Body of pancreas (tissue), 4 donors: ENCODE data around the gene CAPZB. TPM values are rescaled to one million over a fixed set of nuclear protein-coding genes. Genes with fewer than 3 reads are reported as not detected.

Source experiments
- ATAC-seq: fragments of 150-250 bp; one replicate; pipeline ENCODE4 v1.9.1; 2016
- DNase-seq, 4 donors: peaks; one replicate each; pipeline ENCODE4 v3.0.0-alpha.2; 2019
- H3K27ac ChIP-seq, 4 donors: fragments of 200-600 bp; sonication (generic); 1 replicate in 3 of 4; 2 replicates in 1 of 4; pipeline versions ENCODE4 v1.5.1 to v1.6.1; 2016 to 2019; ENCODE audit warnings: mild to moderate bottlenecking in 1 of 4, mixed read lengths in 1 of 4, moderate library complexity in 1 of 4
- H3K27me3 ChIP-seq, 2 donors: fragments of 200-600 bp; sonication (generic); one replicate each; pipeline ENCODE4 v1.6.0; 2016; ENCODE audit warnings: mild to moderate bottlenecking in 1 of 2
- H3K36me3 ChIP-seq, 2 donors: fragments of 200-600 bp; sonication (generic); replicated peaks in 1 of 2; 2 replicates each; pipeline ENCODE4 v1.5.1; 2016; ENCODE audit warnings: low read depth in 2 of 2; ENCODE audit not compliant: insufficient read depth in 1 of 2
- H3K4me1 ChIP-seq: fragments of 200-600 bp; sonication (generic); one replicate; pipeline ENCODE4 v1.6.0; 2016
- H3K4me3 ChIP-seq, 2 donors: fragments of 200-600 bp; sonication (generic); 1 replicate in 1 of 2; 2 replicates in 1 of 2; pipeline ENCODE4 v1.5.1; 2016 to 2019
- H3K9me3 ChIP-seq, 3 donors: fragments of 200-600 bp; sonication (generic); 1 replicate in 2 of 3; 2 replicates in 1 of 3; pipeline ENCODE4 v1.5.1; 2016
- POLR2A ChIP-seq, 3 donors: fragments of 450-650 bp; IDR thresholded peaks; one replicate each; pipeline ENCODE4 v1.6.1; 2016; ENCODE audit warnings: antibody characterized with exemption in 3 of 3, mild to moderate bottlenecking in 2 of 3
- WGBS, 2 donors: methylation state at CpG; one replicate each; pipeline ENCODE4 v1.1.5; 2017; 5-methylcytosine and 5-hydroxymethylcytosine counted together
- intact Hi-C: fragments of 100-400 bp; cut with DNase I; formaldehyde crosslinking; loops from one replicate; pipeline ENCODE4 v1.15.1; 2023
- total RNA-seq, 2 donors: library from RNA; depleted of rRNA; stranded (reverse); fragments of >200 nt; gene quantifications; one replicate each; pipeline ENCODE4 v1.1.0, GENCODE V29; 2016
- TF ChIP-seq, protein P1 (sequence below), 7 experiments: fragments of 450-650 bp in 4 of 7; fragments of 200-600 bp in 3 of 7; sonication (generic) in 3 of 7; IDR thresholded peaks; one replicate each; pipeline ENCODE4 v1.5.1; 2016 to 2019; ENCODE audit warnings: antibody characterized with exemption in 7 of 7

Gene CAPZB
- total RNA-seq, 2 donors from 2014 or later, result 35.5 to 54.1 TPM

DNA sequence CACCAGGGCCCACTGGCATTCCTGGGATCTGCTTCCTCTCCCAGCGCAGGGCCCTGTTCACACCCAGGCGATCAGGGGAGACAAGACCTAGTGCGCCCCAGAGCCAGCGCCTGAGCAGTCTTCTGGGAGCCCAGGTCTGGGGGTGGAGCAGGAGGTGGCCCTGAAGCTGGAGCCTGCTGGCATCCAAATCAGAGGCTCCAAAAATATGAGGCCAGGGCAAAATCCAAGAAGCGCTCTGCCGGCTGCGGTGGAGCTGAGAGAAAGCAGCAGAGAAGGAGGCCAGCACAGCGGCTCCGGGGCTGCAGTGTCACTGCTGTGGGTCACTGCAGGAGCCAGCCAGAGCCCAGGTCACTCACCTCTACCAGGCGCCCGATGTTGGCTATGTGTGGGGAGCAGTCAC lies 140.5 kb downstream of the CAPZB start:
- 96 to 100% methylated on average over 5 to 11 of the region's 11 CpGs for WGBS, 2 donors
- intact Hi-C loops, result loop anchor here (5.0 kb wide), 1 partner anchor 307 kb away; no protein-coding TSS in a partner anchor
- H3K4me3 ChIP-seq, result no peak overlapping the region
- ATAC-seq (no peak), DNase-seq (no peak)
- H3K27ac ChIP-seq, result no peak overlapping the region
- peaks cover 0 to 5% of the 10 kb centered on the region in 2 donors for H3K36me3 ChIP-seq
- no peaks in the 10 kb centered on the region for H3K9me3 ChIP-seq
- H3K27me3 ChIP-seq, result no peaks in the 10 kb centered on the region
- no peak for TF ChIP-seq POLR2A (IDR thresholded peaks at IDR 0.05)
- TF ChIP-seq, protein P1, sequence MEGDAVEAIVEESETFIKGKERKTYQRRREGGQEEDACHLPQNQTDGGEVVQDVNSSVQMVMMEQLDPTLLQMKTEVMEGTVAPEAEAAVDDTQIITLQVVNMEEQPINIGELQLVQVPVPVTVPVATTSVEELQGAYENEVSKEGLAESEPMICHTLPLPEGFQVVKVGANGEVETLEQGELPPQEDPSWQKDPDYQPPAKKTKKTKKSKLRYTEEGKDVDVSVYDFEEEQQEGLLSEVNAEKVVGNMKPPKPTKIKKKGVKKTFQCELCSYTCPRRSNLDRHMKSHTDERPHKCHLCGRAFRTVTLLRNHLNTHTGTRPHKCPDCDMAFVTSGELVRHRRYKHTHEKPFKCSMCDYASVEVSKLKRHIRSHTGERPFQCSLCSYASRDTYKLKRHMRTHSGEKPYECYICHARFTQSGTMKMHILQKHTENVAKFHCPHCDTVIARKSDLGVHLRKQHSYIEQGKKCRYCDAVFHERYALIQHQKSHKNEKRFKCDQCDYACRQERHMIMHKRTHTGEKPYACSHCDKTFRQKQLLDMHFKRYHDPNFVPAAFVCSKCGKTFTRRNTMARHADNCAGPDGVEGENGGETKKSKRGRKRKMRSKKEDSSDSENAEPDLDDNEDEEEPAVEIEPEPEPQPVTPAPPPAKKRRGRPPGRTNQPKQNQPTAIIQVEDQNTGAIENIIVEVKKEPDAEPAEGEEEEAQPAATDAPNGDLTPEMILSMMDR (IDR thresholded peaks at IDR 0.05), result no peak
- no peaks in the 10 kb centered on the region for H3K4me1 ChIP-seq

- WGBS, 2 donors, result 64 to 68% methylated on average over 3 to 12 of the region's 12 CpGs
- TF ChIP-seq, protein P1 (IDR thresholded peaks at IDR 0.05), result peak; percentile 51 to 84 (median 75)
- TF ChIP-seq POLR2A (IDR thresholded peaks at IDR 0.05), result no peak
- peak; percentile 44 for ATAC-seq
- Histone ChIP-seq H3K27me3 (no peaks in the 10 kb centered on the region), H3K9me3 (no peaks in the 10 kb centered on the region), H3K4me3 (no peak overlapping the region), H3K27ac (no peak overlapping the region), H3K4me1 (no peaks in the 10 kb centered on the region), H3K36me3 (peaks cover 0 to 5% of the 10 kb centered on the region in 2 donors)
- peak; percentile 52 to 73 (median 57) for DNase-seq
- intact Hi-C loops, result loop anchor here (5.0 kb wide), 1 partner anchor 308 kb away; no protein-coding TSS in a partner anchor
Observed at GRCh38 chr1:19344372-19344810, 140.9 kb downstream of the CAPZB start.

DNA sequence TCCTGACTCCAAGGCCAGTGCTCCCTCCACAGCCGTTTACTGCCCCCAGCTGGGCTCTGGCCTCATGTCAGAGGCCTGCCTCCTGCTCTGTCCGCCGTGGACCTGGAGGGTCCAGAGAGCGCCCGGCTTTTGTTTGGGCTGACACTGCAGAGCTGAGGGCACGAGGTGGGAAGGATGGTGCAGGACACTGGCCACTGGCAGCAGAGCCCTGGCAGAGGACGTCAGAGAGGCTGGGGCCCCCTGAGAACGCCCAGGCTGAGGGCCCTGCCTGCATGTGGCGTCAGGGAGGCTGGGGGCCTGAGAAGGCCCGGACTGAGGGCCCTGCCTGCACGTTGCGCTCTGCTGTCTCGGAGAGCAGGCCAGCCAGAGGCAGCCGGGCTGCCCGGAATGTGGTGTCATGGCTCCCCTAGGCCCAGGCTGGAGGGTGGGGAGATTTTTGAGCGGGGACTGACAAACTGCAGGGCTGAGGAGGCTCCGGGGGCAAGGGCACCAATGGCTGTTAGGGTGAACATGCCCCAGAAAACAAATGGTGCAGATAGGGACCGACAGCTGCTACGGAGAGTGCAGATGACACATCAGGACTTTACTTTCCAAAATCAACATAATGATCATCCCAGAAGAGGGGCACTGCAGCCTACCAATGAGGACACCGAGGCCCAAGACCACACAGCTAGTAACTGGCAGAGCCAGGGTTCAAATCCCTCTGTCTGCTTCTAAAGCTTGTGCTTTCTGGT lies 141.6 kb downstream of the CAPZB start:
- DNase-seq (no peak), ATAC-seq (no peak)
- peaks cover 0 to 5% of the 10 kb centered on the region in 2 donors for H3K36me3 ChIP-seq
- H3K27me3 ChIP-seq, result no peaks in the 10 kb centered on the region
- WGBS, 2 donors, result 85 to 95% methylated on average over 7 to 16 of the region's 20 CpGs
- no peak overlapping the region for H3K4me3 ChIP-seq
- intact Hi-C loops, result loop anchor here (5.0 kb wide), 1 partner anchor 309 kb away; no protein-coding TSS in a partner anchor
- no peaks in the 10 kb centered on the region for H3K4me1 ChIP-seq
- H3K27ac ChIP-seq, result no peak overlapping the region
- no peaks in the 10 kb centered on the region for H3K9me3 ChIP-seq
- no peak for TF ChIP-seq POLR2A (IDR thresholded peaks at IDR 0.05)

DNA sequence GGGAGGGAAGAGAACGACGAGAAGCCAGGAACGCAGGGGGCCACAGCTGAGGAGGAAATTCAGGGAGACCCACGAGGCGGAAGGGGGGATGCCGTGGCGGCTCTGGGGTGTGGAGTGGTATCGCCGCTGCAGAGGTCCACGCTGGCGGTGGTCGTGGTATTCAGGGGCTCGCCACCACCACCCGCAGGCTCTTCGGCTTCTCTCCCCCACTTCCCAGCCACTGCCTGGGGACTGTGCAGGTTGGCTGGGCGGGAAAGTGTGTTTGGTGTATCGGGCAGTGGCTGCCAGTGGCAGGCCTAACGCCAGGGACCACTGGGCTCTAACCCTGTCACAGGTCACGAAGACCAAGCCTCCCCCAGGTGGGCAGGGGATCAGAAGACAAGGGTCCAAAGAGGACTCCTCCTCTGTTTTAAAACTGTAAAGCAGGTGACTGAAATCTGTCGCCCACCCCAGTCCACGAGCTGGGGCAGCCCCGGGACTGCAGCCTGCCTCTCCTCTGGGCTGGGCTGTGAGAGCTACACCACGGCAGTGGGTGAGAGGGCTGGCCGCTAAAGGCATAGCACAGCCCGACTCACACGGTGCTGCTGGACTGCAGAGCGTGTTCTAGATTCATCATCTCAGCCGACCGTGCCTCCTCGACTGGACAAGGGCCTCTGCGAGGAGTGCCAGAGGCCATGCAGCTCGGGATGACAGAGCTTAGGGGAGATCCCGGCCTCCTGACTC lies 142.3 kb downstream of the CAPZB start:
- no peaks in the 10 kb centered on the region for H3K9me3 ChIP-seq
- H3K4me1 ChIP-seq, result no peaks in the 10 kb centered on the region
- peaks cover 0 to 5% of the 10 kb centered on the region in 2 donors for H3K36me3 ChIP-seq
- DNase-seq (no peak), ATAC-seq (no peak)
- intact Hi-C loops, result loop anchor here (5.0 kb wide), 1 partner anchor 309 kb away; no protein-coding TSS in a partner anchor
- no peaks in the 10 kb centered on the region for H3K27me3 ChIP-seq
- 85 to 90% methylated on average over 30 to 31 of the region's 33 CpGs for WGBS, 2 donors
- no peak overlapping the region for H3K4me3 ChIP-seq
- H3K27ac ChIP-seq, result no peak overlapping the region
- TF ChIP-seq POLR2A (IDR thresholded peaks at IDR 0.05), result no peak
- TF ChIP-seq, protein P1 (IDR thresholded peaks at IDR 0.05), result no peak
